Neural progenitor cell (in vitro differentiated cells): ENCODE results near the gene SLC6A9.

ENCODE experiments used
- CTCF ChIP-seq: fragments of 200-600 bp; sonication (generic); IDR thresholded peaks from 2 replicates; pipeline ENCODE4 v1.5.1; 2017; ENCODE audit warnings: antibody characterized with exemption, mild to moderate bottlenecking
- EZH2phosphoT487 ChIP-seq: fragments of 200-600 bp; sonication (generic); IDR thresholded peaks from 2 replicates; pipeline ENCODE4 v1.6.1; 2017; ENCODE audit warnings: antibody characterized with exemption

GRCh38 chr1:43961692-43962091, 69.6 kb downstream of the SLC6A9 start:
- TF ChIP-seq CTCF (no peak), EZH2phosphoT487 (no peak)
